GM21515 (cell line): ENCODE data around the gene KLF15.

Source experiments
- ATAC-seq: cut with Tn5 transposase; IDR thresholded peaks from one replicate; pipeline ENCODE4 v1.9.1; 2021; ENCODE audit not compliant: unreplicated experiment

KLF15 gene

DNA sequence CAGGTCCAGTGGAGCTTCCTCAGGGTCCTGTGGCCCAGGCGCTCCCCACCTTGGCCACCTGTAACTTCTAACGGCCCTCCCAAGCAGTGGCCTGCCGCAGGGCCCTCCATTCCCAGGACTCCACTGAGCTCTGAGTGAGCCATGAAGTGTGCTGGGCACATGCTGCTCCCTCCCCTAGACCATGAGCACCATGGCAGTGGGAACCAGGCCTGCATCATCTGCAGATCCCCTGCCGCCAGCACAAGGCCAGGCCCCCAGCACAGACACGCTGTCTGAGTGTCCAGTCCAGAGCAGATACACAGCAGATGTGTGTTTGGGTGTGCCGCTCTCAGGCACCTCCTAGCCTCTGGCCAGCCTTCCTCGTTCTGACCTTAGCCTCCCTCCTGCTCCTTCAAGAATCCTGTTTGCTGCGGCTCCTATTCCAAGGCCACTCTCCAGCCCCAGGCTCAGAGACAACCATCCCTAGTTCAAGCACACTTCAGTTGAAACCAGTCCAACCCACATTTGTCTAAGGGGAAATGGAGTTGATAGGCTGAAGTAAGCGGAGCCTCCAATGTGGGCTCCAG lies 7.0 kb upstream of the KLF15 start:
- no peak for ATAC-seq

- no peak for ATAC-seq
Observed at GRCh38 chr3:126361211-126361610, 4.0 kb upstream of the KLF15 start.

DNA sequence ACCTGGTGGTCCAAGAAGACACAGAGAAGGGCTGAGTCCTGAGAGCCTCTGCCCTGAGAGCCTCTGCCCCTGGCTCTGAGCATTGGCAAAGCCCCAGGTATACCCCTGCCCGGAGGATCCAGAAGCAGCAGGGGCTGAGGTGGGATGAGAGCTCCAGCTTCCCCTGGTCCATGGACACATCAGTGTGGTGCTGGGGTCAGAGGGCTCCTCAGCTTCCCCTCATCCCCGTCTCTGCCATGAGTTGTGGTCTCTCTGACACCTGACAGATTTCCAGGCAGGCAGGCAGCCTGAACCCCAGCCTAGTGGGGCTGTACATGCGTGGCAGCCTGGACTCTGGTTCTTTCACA lies 3.5 kb upstream of the KLF15 start:
- ATAC-seq: no peak

GRCh38 chr3:126360046-126360713 lies 3.0 kb upstream of the KLF15 start:
- ATAC-seq: no peak

- no peak for ATAC-seq
Observed at GRCh38 chr3:126358816-126359181, 1.6 kb upstream of the KLF15 start.

- no peak for ATAC-seq
Observed at GRCh38 chr3:126358038-126358815, 1.0 kb upstream of the KLF15 start.

- ATAC-seq: no peak
Observed at GRCh38 chr3:126356373-126357264, 589 bp downstream of the KLF15 start.

- ATAC-seq: no peak
Observed at GRCh38 chr3:126355777-126356372, 1.3 kb downstream of the KLF15 start.

GRCh38 chr3:126355251-126355650 lies 2.0 kb downstream of the KLF15 start:
- ATAC-seq: no peak

GRCh38 chr3:126354776-126355175 lies 2.4 kb downstream of the KLF15 start:
- no peak for ATAC-seq

DNA sequence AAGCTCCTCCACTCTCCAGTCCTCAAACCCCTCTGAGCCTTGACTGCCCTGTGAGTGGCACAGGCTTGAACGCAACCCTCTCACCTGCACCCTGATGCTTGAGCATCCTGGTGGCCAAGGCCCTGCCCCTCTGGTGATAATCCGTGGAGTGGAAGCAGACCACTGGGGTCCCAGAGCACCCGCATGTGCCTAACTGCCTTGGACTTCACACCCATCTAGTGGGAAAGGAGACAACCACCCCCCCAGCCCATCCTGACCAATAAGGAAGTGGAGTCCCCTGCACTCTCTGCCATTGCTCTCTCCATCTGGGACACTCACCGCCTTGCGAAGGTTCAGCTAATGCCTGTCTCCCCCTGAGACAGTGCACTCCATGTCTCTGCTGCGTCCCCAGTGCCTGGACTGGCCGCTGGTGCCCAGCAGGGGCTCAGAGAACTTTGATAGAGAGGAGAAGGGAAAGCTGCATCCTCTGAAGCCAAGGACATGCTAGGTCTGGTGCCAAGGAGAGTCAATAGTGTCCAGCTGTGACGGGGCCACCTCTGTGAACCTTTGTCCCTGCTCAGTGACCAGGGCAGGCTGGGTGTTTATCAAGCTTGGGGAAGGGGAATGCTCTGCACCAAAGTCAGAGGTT lies 3.4 kb downstream of the KLF15 start:
- ATAC-seq: no peak

DNA sequence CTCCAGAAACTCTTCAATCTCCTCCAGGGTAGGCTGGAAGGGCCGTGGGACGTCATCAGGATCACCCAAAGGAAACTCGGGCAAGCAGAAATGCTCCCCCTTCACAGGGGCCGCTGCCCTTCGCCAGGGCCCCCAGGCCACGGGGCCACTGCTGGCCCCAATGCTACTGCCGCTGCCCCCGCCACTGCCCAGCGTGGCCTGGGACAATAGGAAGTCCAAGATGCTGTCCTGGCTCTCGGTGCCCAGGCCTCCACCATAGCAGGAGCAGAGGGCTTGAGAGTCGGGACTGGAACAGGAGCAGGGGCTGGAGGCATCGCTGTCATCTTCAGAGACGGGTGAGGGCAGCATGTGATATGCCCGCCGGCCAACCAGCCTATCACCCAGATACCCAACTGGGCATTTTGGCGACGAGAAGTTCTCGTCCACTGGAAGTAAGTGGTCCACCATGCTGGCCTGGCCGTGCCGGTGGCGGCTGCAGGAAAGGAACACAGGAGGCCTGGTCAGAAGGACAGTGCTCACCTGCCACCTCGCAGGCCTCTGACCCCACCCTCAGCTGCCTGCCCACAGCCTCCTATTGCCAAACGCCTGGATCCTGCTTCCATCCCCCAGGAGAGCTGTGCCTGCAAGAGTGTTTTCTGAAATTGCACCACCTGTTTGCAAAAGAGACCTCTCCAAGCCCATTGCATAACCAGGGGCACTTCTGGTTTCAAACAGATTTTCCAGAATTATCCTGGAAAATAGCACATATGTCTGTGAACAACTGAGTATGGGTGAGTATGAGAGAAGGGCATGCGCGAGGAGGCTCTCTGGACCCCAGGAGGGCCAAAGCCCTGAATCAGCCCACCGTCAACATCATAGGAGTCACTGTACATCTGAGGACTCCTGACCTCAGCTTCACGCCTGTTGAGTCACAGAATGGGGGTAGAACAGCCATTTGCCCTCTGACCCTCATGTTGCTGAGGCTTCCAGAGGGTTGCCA lies 4.4 kb downstream of the KLF15 start:
- no peak for ATAC-seq

GRCh38 chr3:126351771-126352475 lies 5.3 kb downstream of the KLF15 start:
- ATAC-seq: no peak

DNA sequence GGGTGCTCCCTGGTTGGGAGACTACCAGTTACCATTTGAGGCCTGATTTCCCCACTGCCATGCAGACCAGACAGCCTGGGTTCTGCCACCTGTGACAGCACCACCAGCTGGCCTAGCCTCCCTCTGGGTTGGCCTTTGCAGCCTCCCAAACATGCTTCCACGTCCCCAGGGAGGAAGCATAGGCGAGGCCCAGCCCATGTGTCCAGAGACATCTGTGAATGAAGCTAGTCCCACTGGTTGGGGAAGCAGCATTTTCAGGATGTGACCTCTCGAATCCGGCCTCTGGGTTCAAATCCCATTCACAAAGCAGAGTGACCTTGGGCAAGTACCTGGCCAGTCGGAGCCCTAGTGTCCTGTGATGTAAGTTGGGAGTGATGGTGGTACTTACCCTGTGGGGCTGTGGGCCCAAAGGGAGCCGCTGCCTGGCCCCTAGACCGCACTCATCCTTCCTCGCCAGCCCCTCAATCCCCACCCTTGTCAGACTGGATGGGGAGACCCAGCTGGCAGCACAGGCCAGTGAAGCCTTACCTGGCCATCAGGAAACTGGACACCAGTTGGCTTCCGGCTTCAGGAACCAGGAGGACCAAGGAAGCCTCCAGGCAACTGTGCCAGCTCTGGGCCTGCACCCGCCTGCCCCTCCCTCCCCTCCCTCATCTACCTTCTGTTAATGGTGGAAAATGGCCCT lies 6.0 kb downstream of the KLF15 start:
- no peak for ATAC-seq

GRCh38 chr3:126350502-126351085 lies 6.6 kb downstream of the KLF15 start:
- ATAC-seq: no peak

DNA sequence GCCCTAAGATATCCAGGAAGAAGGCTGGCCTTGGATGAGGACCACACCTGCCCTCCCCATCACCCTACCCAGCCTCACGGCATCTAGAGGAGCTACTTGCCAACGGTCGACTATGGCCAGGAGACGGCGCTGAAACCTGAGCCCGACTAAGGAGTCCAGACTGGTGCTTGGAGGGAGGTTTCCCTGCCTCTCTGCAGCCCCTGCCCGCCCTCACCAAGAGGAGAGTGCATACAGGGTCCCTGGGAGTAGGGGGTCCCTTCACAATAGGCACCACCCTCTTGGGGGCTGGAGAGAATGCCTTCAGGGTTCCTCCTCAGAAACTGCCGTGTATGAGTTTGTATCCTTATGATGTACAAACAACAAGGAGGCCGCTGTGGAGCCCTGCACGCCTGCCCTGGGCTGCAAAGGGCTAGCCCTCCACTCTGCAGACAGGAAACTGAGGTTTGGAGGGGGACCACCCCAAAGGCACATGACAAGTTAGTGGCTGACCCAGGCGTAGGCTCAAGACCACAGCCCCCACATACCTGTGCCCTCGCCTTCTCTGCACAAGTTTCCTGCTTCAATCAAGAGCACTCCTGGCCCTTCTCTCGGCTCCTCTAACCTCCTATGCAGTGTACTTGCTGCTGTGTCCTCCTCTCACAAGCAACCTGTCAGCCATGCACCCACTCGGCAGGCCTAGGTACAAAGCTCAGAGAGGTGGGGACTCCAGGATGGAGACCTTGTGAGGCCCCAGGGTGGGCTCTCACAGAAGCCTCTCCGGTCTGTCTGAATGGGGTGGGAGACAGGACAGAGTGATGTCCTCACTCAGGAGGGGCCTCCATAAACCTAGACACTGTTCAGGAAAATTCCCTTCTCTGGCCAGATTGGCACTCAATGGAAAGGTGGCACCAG lies 7.4 kb downstream of the KLF15 start:
- no peak for ATAC-seq

GRCh38 chr3:126349071-126349470 lies 8.1 kb downstream of the KLF15 start:
- ATAC-seq: no peak
